NCI-H524 (cell line): ENCODE measurements around the gene SMAD6.

ENCODE experiments used
- DNase-seq, 2 experiments: peaks; one replicate each; lab custom pipeline; 2025; lab: John Stamatoyannopoulos, UW

SMAD6 gene

GRCh38 chr15:66702035-66702786 is at the start of gene SMAD6:
Gene SMAD6, plus strand, starts transcription at chr15:66702236. Its CDS starts 1,023 bp downstream, at chr15:66703259.
- DNase-seq, result peak; percentile 97 to 98

DNA sequence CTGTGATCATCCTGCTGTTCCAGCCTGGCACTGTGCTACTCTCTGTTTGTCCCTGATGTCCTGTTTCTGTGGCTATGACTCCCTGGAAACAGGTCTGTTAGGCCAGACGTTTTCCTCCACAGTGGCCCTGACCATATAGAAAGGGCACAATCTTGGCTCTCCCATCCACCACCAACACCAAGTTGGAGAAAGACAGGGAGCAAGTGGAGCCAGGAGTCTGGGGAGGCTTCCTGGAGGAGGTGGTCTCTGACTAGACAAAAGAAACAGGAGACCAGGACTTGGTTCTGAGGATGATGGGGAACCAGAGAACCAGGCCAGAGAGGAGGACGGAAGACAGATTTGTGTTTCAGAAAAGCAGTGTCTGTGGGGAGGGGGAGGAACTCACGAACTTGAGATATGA is 49.2 kb upstream of the SMAD6 start:
- DNase-seq, result no peak

DNA sequence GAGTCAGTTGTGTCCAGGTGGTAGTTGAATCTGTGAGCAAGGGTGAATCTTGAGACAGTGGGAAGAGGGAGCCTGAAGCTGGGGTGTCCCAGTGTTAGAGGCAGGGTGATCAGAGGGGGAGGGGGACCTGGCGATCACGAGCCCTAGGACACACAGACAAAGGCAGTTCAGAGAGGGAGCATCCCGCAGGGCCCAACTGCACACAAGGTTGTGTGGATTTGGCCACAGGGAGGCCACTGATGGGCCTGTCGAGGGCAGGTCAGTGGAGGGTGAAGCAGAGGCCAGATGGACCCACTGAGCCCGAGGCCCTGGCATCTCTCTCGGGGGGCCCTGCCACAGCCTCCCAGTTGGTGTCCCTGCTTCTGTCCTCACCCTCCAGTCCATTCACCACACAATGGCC is 48.6 kb upstream of the SMAD6 start:
- DNase-seq, result no peak

DNA sequence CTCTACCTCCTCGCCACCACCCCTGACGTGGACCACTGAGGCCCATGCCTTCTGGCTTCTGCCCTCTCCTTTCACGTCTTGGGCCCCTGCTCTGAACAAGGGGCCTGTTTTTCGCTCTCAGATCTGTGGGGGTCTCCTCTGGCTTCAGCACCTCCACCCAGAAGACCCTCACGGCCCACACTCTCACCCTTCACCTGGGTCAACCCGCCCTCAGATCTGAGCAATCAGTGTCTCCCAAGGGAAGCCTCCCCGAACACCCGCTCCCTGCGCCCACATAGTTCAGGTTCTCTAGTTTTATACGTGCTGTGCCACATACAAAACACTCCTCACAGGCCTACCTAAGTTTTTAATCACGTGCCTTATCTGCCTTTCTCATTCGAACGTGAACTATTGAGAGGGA is 48.2 kb upstream of the SMAD6 start:
- no peak for DNase-seq

- no peak for DNase-seq
These were observed 47.7 kb upstream of the SMAD6 start for GRCh38 chr15:66654361-66654738.

GRCh38 chr15:66654739-66655375 is 47.2 kb upstream of the SMAD6 start:
- no peak for DNase-seq

DNA sequence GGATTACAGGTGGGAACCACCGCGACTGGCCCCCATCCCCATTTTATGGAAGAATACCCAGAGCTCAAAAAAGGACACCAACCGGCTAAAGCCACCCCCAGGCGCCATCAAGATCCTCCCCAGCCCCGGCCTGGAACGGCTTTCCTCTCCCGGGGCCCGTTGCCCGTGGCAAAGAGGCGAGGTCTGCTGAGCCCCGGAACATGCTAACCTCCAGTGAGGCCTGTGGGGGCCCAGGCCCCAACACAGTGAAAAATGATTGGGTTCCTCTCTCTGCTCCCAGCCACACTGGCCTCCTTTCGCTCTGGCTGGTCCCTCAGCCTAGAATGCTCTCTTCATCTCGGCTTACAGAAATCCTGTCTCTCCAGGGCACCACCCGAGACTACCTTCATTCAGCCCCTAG is 46.5 kb upstream of the SMAD6 start:
- no peak for DNase-seq

DNA sequence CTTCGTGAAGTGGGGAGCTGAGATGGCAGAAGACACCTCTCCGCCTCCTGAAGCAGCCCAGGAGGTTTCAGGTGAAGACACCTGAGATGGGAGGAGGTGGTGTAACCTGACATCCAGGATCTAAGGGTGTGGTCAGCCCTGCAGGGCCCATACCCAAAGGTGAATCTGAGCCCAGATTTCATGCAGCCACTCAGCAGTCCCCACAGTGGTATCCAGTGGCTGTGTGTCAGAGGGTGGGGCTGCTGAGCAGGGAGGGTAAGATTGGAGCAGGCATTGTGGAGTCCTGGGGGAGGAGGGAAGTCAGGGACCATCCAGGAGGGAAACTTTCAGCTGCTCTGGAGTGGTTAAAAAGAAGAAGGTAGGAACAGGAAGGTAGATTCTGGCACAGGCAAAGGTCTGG is 46.0 kb upstream of the SMAD6 start:
- no peak for DNase-seq

DNA sequence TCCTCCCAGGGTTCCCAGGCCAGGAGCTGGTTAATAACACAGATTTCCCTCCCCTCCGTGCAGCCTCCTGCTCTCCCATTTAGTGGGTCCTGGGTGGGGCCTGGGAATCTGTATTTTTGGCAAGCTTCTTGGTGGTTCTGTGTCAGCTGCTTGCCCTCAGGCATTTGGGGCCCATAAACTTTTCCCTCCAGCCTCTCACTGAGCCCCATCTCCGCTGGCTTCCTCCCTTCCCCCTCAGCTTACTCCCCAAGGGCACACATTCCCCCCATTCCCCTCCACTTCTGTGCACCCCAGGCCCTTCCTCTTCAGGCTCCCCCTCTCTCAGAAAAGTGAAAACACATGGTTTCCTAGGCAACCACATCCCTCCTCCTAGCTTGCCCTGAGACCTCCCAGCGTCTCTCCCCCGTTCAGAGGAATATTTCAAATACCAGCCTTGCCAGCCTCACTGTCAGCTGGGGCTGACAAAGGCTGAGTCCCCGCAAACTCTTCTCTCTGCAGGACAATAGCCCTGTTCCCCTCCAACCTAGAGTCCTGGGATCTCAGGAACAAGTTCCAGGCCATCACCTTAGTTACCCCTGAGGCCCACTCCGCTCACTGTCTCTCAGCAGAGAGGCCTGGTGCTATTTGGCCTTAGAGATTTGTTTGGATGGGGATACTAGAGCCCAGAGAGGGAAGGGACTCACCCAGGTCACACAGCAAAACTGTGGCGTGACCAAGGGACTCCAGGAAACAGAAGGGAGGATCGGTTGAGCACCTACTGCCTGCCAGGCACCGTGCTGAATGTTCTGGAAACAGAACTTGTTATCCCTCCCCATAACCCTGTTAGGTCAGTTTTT is 44.6 kb upstream of the SMAD6 start:
- DNase-seq, result no peak

DNA sequence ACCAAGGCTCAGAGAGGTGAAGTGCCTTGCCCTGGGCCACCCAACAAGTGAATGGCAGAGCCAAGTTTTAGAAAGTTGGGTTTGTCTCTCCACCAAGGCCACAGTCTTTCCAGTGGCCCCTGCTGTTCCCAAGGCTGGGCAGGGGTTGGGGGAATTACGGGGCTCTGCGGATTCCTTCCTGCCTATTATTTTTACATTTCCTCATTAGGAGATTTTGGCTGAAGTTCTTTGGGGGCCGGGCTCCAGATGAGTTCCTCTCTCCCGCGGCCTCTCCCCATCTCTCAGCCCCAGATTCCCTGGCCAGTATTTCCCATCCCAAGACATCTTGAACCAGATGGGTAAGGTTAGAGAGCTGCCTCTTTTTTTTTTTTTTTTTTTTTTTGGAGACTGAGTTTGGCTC is 44.0 kb upstream of the SMAD6 start:
- no peak for DNase-seq

DNA sequence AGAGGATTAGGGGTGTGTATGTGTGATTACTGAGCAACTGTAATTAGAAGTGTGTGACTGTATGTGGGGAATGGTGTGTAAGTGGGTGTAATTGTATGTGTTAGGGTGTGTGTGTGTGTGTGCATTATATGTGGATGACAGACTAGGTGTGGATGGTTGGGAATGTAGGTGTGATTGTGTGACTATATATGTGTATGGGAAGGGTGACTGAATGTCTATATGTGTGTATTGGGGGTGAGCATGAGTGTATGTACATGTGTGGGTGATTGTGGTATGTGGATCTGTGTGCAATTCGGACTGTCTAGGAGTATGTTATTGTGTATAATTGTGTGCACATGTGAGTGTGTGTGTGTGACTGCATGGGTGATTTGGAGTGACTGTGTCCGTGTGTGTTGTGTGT is 43.2 kb upstream of the SMAD6 start:
- DNase-seq, result no peak

GRCh38 chr15:66659384-66659783 is 42.7 kb upstream of the SMAD6 start:
- no peak for DNase-seq

- no peak for DNase-seq
These were observed 40.5 kb upstream of the SMAD6 start for GRCh38 chr15:66661432-66662096.

GRCh38 chr15:66662522-66662921 is 39.5 kb upstream of the SMAD6 start:
- no peak for DNase-seq

DNA sequence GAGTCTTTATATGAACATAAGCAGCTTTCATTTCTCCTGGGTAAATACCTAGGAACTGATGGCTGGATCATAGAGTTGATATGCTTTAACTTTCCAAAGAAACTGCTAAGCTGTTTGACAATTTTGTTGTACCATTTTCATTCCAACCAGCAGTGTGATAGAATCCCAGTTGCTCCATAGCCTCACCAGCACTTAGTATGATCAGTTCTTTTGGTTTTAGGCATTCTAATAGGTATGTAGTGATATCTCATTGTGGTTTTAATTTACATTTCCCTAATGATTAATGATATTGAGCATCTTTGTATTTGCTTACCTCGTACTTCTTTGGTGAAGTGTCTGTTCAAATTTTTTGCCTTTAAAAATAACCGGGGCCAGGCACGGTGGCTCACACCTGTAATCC is 38.4 kb upstream of the SMAD6 start:
- DNase-seq, result no peak

DNA sequence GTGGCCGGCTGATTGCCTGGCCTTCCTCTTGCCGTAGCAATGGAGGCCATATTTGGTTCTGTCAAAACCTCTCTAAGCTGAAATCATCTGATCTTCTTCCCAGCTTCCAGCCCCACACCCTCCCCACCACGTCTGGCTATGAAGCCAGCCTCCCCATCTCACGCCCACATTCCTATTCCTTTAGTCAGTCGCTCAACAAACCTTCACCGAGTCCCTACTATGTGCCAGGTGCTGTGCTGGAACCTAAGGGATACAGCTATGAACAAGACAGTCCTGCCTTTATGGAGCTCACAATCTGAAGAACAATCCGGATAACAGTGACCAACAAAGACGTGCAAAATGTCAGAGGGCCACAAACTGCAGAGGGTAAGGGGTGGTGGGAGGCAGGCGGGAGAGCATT is 31.9 kb upstream of the SMAD6 start:
- no peak for DNase-seq

- no peak for DNase-seq
These were observed 31.1 kb upstream of the SMAD6 start for GRCh38 chr15:66670762-66671580.

DNA sequence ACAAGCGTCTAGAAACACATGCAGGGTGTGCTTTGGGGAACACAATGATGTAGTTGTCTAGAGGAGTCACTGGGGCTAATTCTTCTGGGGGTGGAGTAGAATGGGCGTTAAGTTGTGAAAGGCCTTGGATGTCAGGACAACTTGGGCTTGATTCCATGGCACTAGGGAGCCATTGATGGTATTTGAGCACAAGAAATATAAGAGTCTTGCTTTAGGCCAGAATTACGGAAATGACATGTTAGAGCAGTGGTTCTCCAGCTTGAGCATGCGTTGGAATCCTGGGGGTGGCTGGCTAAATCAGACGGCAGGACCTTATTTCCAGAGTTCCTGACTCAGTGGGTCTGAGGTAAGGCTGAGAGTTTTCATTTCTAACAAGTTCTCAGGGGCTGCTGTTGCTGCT is 29.2 kb upstream of the SMAD6 start:
- DNase-seq, result no peak

GRCh38 chr15:66673410-66674322 is 28.4 kb upstream of the SMAD6 start:
- DNase-seq, result no peak

GRCh38 chr15:66674756-66675155 is 27.3 kb upstream of the SMAD6 start:
- no peak for DNase-seq
